ENCODE data around the gene SERPINB2.
"Not testable (repeated sequence)": the region's sequence is repeated elsewhere in the genome, so short reads cannot be mapped to it uniquely, and the experiment has no call there.

SERPINB2 gene

GRCh38 chr18:63940008-63940407 is 52.5 kb downstream of the SERPINB2 start:
- DNase-seq, result no peak

DNA sequence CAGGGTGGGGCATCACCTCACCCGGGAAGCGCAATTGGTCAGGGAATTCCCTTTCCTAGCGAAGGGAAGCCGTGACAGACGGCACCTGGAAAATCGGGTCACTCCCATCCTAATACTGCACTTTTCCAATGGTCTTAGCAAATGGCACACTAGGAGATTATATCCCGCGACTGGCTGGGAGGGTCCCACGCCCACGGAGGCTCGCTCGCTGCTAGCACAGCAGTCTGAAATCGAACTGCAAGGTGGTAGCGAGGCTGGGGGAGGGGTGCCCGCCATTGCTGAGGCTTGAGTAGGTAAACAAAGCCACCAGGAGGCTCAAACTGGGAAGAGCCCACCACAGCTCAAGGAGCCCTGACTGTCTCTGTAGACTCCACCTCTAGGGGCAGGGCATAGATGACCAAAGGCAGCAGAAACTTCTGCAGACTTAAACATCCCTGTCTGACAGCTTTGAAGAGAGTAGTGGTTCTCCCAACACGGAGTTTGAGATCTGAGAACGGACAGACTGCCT is 53.1 kb downstream of the SERPINB2 start:
- DNase-seq, result not testable (repeated sequence)

DNA sequence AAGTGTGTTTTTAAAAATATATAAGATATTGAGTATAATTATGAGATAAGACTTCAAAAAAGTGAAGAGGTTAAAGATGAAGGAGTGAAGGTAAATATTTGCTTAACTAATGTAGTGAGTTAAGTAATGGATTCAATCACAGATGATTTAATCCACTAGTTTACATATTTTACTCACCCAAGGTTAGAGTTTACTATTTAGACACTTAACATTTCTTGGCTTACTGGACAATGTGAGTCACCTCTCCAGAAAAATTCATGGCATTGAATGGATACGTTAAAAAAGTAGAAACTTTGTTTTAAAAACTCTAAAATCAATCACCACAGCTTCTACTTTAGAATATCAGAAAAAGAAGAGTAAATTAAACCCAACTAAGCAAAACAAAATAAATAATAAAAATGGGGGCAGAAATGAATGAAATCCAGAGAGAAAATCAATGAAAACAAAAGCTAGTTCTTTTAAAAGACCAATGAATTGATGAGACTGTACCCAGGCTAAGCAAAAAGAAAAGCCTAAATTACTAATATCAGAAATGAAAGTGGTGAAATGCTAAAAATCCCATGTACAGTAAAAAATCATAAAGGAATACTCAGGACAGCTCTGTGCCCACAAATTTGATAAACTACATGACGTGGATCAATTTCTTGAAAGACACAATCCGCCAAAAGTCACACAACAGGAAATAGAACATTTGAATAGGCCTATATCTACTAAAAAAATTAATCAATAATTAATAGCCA is 59.7 kb downstream of the SERPINB2 start:
- no peak for DNase-seq

- no peak for DNase-seq
These were observed 61.7 kb downstream of the SERPINB2 start, which contains the start of gene HMSD for GRCh38 chr18:63949068-63949737. Gene HMSD (plus strand): TSS chr18:63949301. CDS start chr18:63953456, 4,155 bp downstream.

DNA sequence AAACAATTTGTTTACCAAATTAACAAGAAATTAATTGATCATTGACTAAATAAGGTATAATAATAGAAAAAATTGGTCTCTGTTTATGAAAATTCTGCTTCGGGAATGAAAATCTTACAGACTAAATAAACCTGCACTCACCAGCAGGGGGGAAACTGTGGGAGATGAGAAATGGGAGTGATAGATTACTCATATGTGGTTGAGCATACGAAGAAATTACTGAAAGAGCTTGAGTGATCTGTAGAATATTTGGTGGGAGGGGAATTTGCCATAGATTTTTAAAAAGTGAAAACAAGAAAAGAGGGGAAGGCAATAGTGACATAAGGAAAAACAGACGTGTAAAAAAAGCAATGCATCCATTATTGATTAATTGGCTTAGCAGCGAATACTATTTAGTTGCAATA is 63.8 kb downstream of the SERPINB2 start:
- DNase-seq, result no peak

Measured in SW 1271 (cell line).